GM12878 (cell line): ENCODE data around the gene FASTK. TPM values are rescaled to one million over a fixed set of nuclear protein-coding genes. Genes with fewer than 3 reads are reported as not detected.

Experiments
- BHLHE40 ChIP-seq, 2 experiments: fragments of 450-650 bp in 1 of 2; IDR thresholded peaks; 2 replicates each; pipeline ENCODE4 v1.6.1; 2011 to 2017; ENCODE audit warnings: low read depth in 2 of 2, borderline replicate concordance in 1 of 2, improper control_type of control experiment in 1 of 2, low read length in 1 of 2, mild to moderate bottlenecking in 1 of 2
- CBX5 ChIP-seq: sonication (generic); IDR thresholded peaks from 2 replicates; pipeline ENCODE4 v1.6.1; 2016; ENCODE audit warnings: low read depth, moderate library complexity, mild to moderate bottlenecking, inconsistent platforms
- CHD1 ChIP-seq: IDR thresholded peaks from 2 replicates; pipeline ENCODE4 v1.6.1; 2012; ENCODE audit warnings: low read depth, low read length, improper control_type of control experiment
- EED ChIP-seq: sonication (generic); IDR thresholded peaks from 2 replicates; pipeline ENCODE4 v1.6.1; 2016; ENCODE audit warnings: antibody characterized with exemption, low read depth
- ESRRA ChIP-seq: IDR thresholded peaks from 2 replicates; pipeline ENCODE4 v1.6.1; 2012; ENCODE audit warnings: mild to moderate bottlenecking, low read length, improper control_type of control experiment
- GABPA ChIP-seq: IDR thresholded peaks from 2 replicates; pipeline ENCODE4 v1.6.1; 2014; ENCODE audit warnings: antibody characterized with exemption, low read depth, mild to moderate bottlenecking, inconsistent platforms
- HCFC1 ChIP-seq: fragments of 150-350 bp; IDR thresholded peaks from 2 replicates; pipeline ENCODE4 v1.6.1; 2014; ENCODE audit warnings: low read length
- HDAC2 ChIP-seq: fragments of 200-600 bp; sonication (generic); IDR thresholded peaks from 2 replicates; pipeline ENCODE4 v1.6.1; 2017
- IKZF2 ChIP-seq, 2 experiments: fragments of 450-650 bp; IDR thresholded peaks; 2 replicates each; pipeline ENCODE4 v1.6.1; 2017; ENCODE audit warnings: mild to moderate bottlenecking in 2 of 2, moderate library complexity in 2 of 2
- MEF2A ChIP-seq: IDR thresholded peaks from 2 replicates; pipeline ENCODE4 v1.6.1; 2011; ENCODE audit warnings: low read depth, mild to moderate bottlenecking, low read length, moderate library complexity; ENCODE audit not compliant: insufficient read depth
- NFYA ChIP-seq: IDR thresholded peaks from 2 replicates; pipeline ENCODE4 v1.6.1; 2011; ENCODE audit warnings: low read depth, mild to moderate bottlenecking, low read length, improper control_type of control experiment, borderline replicate concordance
- PAX5 ChIP-seq: IDR thresholded peaks from 2 replicates; pipeline ENCODE4 v1.6.1; 2011; ENCODE audit warnings: low read depth, low read length, borderline replicate concordance
- PAX8 ChIP-seq: fragments of 450-650 bp; IDR thresholded peaks from 2 replicates; pipeline ENCODE4 v1.6.1; 2017; ENCODE audit warnings: mild to moderate bottlenecking, moderate library complexity
- POLR2A ChIP-seq: IDR thresholded peaks from 2 replicates; pipeline ENCODE4 v1.6.1; 2011; ENCODE audit warnings: low read depth, mild to moderate bottlenecking, low read length
- SMC3 ChIP-seq: IDR thresholded peaks from 2 replicates; pipeline ENCODE4 v1.6.1; 2011; ENCODE audit warnings: low read length, improper control_type of control experiment, borderline replicate concordance
- TCF12 ChIP-seq: IDR thresholded peaks from 2 replicates; pipeline ENCODE4 v1.6.1; 2011; ENCODE audit warnings: low read depth, mild to moderate bottlenecking, low read length
- YY1 ChIP-seq: IDR thresholded peaks from 2 replicates; pipeline ENCODE4 v1.6.1; 2011; ENCODE audit warnings: low read depth, mild to moderate bottlenecking, low read length
- ZSCAN29 ChIP-seq: fragments of 450-650 bp; IDR thresholded peaks from 2 replicates; pipeline ENCODE4 v1.6.1; 2017; ENCODE audit warnings: mild to moderate bottlenecking, moderate library complexity
- polyA plus RNA-seq, 11 experiments: library from polyadenylated mRNA; depleted of rRNA in 4 of 11; unstranded in 6 of 11; stranded (reverse) in 5 of 11; fragments of >200 nt; fragmentation: Nextera tagmentation in 4 of 11; fragmentation: Illumina TruSeq in 1 of 11; extraction: Ambion mirVana in 4 of 11; extraction: Trizol in 1 of 11; gene quantifications; 1 replicate in 1 of 11; 2 replicates in 10 of 11; pipeline versions ENCODE4 v1.2.1 to v1.2.3, GENCODE V29; 2011 to 2016; ENCODE audit warnings: inconsistent platforms in 2 of 11, missing spikeins in 2 of 11, low read depth in 1 of 11
- total RNA-seq, 4 experiments: library from RNA; depleted of rRNA in 3 of 4; stranded (reverse); fragments of >200 nt in 3 of 4; fragmentation: Illumina TruSeq in 1 of 4; extraction: Trizol in 1 of 4; gene quantifications; 2 replicates each; pipeline versions ENCODE4 v1.2.1 to v1.2.3, GENCODE V29; 2013 to 2021
- TF ChIP-seq, protein P1 (sequence below): fragments of 450-650 bp; formaldehyde crosslinking; IDR thresholded peaks from 2 replicates; pipeline ENCODE4 v1.4.0; 2020; ENCODE audit warnings: mild to moderate bottlenecking, moderate library complexity
- TF ChIP-seq, protein P2 (sequence below): fragments of 450-650 bp; IDR thresholded peaks from 2 replicates; pipeline ENCODE4 v1.6.1; 2016; ENCODE audit warnings: mild to moderate bottlenecking
- TF ChIP-seq, protein P3 (sequence below): fragments of 450-650 bp; IDR thresholded peaks from 2 replicates; pipeline ENCODE4 v1.6.1; 2014; ENCODE audit warnings: mild to moderate bottlenecking
- TF ChIP-seq, protein P4 (sequence below): fragments of 450-650 bp; IDR thresholded peaks from 2 replicates; pipeline ENCODE4 v1.6.1; 2016; ENCODE audit warnings: mild to moderate bottlenecking
- TF ChIP-seq, protein P5 (sequence below): fragments of 150-350 bp; IDR thresholded peaks from 2 replicates; pipeline ENCODE4 v1.6.1; 2014; ENCODE audit warnings: mild to moderate bottlenecking, low read depth, low read length

Gene FASTK
- total and polyA plus RNA-seq, 10 of the 15 experiments (the other 5 are each of a cell fraction or from before 2014, with no cell fraction given) = 0.19 to 102 (median 54.5) TPM

DNA sequence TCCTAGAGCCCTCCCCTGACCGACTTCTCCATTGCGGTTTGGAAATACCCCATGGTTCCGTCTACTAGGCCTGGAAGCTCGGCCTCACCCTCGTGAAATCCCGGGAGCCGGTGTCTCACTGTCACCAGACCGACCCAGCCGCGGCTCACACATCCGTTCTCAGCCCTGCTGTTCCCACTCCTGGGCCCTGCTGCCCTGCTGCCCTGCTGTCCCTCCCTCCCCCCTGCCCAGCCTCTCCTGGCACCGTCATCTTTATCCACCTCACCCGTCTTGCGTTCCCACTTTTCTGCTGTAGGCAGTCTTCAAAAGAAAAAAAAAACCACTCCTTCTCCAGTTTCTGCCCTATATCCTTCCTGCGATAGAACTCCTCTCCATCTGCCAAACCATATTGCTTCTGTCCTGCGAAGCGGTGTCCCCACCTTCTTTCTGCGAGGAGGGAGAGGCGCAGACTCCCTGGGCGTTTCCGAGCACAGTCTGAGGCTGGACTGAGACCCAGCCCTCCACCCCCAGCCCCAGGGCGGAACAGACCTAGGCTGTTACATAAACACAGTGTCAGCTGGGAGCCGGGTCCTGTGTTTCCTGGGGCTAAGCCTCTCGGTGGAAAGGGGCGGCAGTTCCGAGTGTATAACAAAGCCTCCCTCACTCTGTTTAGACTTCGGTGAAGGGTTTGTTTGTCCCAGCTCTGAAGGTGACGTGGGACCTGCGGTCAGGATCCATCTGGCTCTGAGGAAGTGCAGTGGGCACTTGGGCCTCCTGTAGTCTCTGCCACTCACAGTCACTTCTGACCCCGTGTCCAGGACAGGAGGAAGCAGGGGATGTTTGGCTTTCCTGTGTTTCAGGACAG, 8.5 kb upstream of the FASTK start (continued):
- TF ChIP-seq, protein P1, sequence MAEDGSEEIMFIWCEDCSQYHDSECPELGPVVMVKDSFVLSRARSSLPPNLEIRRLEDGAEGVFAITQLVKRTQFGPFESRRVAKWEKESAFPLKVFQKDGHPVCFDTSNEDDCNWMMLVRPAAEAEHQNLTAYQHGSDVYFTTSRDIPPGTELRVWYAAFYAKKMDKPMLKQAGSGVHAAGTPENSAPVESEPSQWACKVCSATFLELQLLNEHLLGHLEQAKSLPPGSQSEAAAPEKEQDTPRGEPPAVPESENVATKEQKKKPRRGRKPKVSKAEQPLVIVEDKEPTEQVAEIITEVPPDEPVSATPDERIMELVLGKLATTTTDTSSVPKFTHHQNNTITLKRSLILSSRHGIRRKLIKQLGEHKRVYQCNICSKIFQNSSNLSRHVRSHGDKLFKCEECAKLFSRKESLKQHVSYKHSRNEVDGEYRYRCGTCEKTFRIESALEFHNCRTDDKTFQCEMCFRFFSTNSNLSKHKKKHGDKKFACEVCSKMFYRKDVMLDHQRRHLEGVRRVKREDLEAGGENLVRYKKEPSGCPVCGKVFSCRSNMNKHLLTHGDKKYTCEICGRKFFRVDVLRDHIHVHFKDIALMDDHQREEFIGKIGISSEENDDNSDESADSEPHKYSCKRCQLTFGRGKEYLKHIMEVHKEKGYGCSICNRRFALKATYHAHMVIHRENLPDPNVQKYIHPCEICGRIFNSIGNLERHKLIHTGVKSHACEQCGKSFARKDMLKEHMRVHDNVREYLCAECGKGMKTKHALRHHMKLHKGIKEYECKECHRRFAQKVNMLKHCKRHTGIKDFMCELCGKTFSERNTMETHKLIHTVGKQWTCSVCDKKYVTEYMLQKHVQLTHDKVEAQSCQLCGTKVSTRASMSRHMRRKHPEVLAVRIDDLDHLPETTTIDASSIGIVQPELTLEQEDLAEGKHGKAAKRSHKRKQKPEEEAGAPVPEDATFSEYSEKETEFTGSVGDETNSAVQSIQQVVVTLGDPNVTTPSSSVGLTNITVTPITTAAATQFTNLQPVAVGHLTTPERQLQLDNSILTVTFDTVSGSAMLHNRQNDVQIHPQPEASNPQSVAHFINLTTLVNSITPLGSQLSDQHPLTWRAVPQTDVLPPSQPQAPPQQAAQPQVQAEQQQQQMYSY (CRISPR knock-in tag) = no peak
- TF ChIP-seq, protein P2, sequence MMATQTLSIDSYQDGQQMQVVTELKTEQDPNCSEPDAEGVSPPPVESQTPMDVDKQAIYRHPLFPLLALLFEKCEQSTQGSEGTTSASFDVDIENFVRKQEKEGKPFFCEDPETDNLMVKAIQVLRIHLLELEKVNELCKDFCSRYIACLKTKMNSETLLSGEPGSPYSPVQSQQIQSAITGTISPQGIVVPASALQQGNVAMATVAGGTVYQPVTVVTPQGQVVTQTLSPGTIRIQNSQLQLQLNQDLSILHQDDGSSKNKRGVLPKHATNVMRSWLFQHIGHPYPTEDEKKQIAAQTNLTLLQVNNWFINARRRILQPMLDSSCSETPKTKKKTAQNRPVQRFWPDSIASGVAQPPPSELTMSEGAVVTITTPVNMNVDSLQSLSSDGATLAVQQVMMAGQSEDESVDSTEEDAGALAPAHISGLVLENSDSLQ = no peak
- TF ChIP-seq MEF2A = no peak
- no peak for TF ChIP-seq CBX5
- peak; percentile 71 for TF ChIP-seq EED
- no peak for TF ChIP-seq SMC3
- 0 out of 2 replicates have a peak, but pooled peaks have one; percentile 22 for TF ChIP-seq YY1
- TF ChIP-seq GABPA = no peak
- TF ChIP-seq POLR2A = no peak; the same call in 1 of the 2 replicates
- TF ChIP-seq, protein P3, sequence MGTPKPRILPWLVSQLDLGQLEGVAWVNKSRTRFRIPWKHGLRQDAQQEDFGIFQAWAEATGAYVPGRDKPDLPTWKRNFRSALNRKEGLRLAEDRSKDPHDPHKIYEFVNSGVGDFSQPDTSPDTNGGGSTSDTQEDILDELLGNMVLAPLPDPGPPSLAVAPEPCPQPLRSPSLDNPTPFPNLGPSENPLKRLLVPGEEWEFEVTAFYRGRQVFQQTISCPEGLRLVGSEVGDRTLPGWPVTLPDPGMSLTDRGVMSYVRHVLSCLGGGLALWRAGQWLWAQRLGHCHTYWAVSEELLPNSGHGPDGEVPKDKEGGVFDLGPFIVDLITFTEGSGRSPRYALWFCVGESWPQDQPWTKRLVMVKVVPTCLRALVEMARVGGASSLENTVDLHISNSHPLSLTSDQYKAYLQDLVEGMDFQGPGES = no peak
- no peak for TF ChIP-seq ZSCAN29
- no peak for TF ChIP-seq PAX5
- TF ChIP-seq BHLHE40 (IDR thresholded peaks at IDR 0.05; ENCODE audit: borderline replicate concordance in 1 of 2, low read depth in 2 of 2, low read length in 1 of 2) = 0 out of 4 replicates have a peak, but pooled peaks of 1 of the 2 experiments have one; percentile 30
- TF ChIP-seq PAX8 = no peak
- TF ChIP-seq IKZF2 (IDR thresholded peaks at IDR 0.05) = peak; percentile 50 to 56; a peak in 2 of 4 replicates
- TF ChIP-seq, protein P4, sequence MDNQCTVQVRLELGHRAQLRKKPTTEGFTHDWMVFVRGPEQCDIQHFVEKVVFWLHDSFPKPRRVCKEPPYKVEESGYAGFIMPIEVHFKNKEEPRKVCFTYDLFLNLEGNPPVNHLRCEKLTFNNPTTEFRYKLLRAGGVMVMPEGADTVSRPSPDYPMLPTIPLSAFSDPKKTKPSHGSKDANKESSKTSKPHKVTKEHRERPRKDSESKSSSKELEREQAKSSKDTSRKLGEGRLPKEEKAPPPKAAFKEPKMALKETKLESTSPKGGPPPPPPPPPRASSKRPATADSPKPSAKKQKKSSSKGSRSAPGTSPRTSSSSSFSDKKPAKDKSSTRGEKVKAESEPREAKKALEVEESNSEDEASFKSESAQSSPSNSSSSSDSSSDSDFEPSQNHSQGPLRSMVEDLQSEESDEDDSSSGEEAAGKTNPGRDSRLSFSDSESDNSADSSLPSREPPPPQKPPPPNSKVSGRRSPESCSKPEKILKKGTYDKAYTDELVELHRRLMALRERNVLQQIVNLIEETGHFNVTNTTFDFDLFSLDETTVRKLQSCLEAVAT = 0 out of 2 replicates have a peak, but pooled peaks have one; percentile 40
- no peak for TF ChIP-seq HDAC2
- TF ChIP-seq, protein P5, sequence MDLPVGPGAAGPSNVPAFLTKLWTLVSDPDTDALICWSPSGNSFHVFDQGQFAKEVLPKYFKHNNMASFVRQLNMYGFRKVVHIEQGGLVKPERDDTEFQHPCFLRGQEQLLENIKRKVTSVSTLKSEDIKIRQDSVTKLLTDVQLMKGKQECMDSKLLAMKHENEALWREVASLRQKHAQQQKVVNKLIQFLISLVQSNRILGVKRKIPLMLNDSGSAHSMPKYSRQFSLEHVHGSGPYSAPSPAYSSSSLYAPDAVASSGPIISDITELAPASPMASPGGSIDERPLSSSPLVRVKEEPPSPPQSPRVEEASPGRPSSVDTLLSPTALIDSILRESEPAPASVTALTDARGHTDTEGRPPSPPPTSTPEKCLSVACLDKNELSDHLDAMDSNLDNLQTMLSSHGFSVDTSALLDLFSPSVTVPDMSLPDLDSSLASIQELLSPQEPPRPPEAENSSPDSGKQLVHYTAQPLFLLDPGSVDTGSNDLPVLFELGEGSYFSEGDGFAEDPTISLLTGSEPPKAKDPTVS = no peak
- no peak for TF ChIP-seq CHD1
- no peak for TF ChIP-seq ESRRA
- no peak for TF ChIP-seq NFYA
- TF ChIP-seq TCF12 = no peak
- no peak for TF ChIP-seq HCFC1
